Peyer's patch (tissue), 4 donors: ENCODE results near the gene SURF4.

Source experiments
- CTCF ChIP-seq, 6 experiments: fragments of 450-650 bp in 4 of 6; fragments of 200-600 bp in 2 of 6; sonication (generic) in 1 of 6; IDR thresholded peaks; one replicate each; pipeline ENCODE4 v1.5.1; 2017 to 2019; ENCODE audit warnings: antibody characterized with exemption in 6 of 6, mild to moderate bottlenecking in 3 of 6, moderate library complexity in 1 of 6
- POLR2A ChIP-seq, 2 donors: fragments of 450-650 bp; IDR thresholded peaks; one replicate each; pipeline ENCODE4 v1.5.1; 2017; ENCODE audit warnings: antibody characterized with exemption in 2 of 2, mild to moderate bottlenecking in 2 of 2, moderate library complexity in 2 of 2

- TF ChIP-seq CTCF (IDR thresholded peaks at IDR 0.05) (no peak), POLR2A (IDR thresholded peaks at IDR 0.05) (no peak)
Measured at GRCh38 chr9:133322701-133323100, 53.2 kb downstream of the SURF4 start.
